Activated CD4-positive, CD25-positive, alpha-beta regulatory T cell treated with anti-CD3 and anti-CD28 coated beads, Interleukin-2, amount 50 U/mL, for 24 hours (primary cell): ENCODE results near the gene TRABD2A.

Experiments used
- ATAC-seq, 2 donors: fragments of 150-1000 bp; cut with Tn5 transposase; one replicate each; pipeline ENCODE4 v1.10.0; 2021; ENCODE audit warnings: mild to moderate bottlenecking in 1 of 2, moderate library complexity in 1 of 2

TRABD2A gene

GRCh38 chr2:84815146-84815545 lies 65.7 kb downstream of the TRABD2A start:
- ATAC-seq, result no peak

GRCh38 chr2:84811839-84812431 lies 68.9 kb downstream of the TRABD2A start:
- no peak for ATAC-seq

DNA sequence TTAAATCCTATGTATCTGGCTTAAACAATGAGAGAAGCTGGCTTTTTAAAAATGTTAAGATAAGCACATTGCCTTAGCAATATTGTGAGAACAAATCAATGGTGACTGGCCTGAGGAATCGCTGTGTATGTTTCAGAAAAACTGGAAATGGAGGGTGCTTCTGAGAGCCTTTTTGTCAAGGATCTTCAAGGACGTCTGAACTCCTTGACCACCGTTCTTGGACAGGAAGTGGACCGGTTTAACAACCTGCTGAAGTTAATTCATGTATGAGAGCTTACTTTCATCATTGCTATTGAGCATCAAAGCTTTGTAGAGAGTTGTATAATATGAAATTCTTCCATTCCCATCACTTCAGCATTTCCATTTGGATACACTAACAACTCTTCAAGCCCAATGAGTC lies 72.6 kb downstream of the TRABD2A start:
- no peak for ATAC-seq

- no peak for ATAC-seq
These were observed 73.8 kb downstream of the TRABD2A start for GRCh38 chr2:84807063-84807485.

DNA sequence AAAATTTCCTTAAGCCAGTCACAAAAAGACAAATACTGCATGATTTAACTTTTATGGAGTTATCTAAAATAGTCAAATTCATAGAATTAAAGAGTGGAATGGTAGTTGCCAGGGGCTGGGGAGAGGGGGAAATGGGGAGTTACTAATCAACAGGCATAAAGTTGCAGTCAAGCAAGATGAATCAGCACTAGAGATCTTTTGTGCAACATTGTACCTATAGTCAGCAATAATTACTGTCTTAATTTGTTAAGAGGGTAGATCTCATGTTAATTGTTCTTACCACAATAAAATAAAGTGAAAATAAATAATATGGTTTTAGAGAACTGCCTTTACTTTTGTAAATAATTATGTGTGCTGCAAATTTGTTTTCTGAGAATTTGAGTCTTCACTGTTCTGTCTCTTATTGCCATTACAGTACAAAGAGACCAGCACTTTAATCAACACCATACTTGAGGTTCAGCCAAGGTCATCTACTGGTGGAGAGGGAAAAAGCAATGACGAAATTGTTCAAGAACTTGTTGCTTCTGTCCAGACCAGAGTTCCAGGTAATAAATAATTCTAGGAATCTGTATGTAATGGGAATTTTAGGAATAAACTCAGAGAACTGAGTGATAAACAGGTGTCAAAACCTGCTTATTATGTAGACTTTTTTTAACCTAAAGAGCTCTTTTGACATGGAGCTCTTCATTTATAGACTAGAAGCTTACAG lies 75.5 kb downstream of the TRABD2A start:
- ATAC-seq, result no peak

- ATAC-seq, result no peak
These were observed 79.1 kb downstream of the TRABD2A start for GRCh38 chr2:84801811-84802210.

GRCh38 chr2:84800194-84800805 lies 80.6 kb downstream of the TRABD2A start:
- ATAC-seq, result peak in 1 of 2 donors; percentile 51

DNA sequence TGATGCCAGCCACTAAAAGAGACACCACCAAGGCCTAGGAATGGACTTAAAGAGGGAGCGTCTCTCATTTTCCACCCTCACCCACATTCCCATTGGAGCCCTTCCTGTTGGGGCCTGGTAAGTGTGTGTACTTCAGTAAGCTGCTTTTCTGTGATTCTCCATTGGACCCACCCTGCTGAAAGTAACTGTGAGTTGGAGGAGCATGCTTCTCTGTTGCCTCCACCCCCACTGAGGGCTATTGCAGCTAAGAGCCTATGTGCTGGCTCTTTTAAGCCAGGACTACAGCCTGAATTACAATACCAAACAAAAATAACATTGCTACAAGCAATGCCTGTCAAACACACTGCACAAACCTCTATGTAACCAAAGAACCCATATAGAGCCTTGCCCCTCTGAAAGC lies 81.1 kb downstream of the TRABD2A start:
- ATAC-seq, result no peak

DNA sequence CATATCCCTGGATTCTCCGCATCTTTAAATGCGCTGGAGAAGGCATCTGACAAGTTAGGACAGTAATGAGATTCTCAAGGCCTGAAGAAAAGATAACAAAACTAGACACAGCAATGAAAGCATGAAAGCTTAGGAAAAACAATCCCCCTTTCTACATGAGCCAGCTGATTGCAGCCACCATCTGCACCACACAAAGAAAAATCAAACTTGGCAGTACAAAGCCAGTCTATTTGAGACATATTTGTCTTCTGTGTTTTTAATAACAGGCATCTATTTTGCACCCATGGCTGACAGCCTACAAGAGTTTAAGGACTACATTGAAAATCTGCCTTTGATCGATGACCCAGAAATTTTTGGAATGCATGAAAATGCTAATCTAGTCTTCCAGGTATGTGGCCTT lies 83.6 kb downstream of the TRABD2A start:
- no peak for ATAC-seq

- ATAC-seq, result no peak
These were observed 84.1 kb downstream of the TRABD2A start for GRCh38 chr2:84796798-84797197.

DNA sequence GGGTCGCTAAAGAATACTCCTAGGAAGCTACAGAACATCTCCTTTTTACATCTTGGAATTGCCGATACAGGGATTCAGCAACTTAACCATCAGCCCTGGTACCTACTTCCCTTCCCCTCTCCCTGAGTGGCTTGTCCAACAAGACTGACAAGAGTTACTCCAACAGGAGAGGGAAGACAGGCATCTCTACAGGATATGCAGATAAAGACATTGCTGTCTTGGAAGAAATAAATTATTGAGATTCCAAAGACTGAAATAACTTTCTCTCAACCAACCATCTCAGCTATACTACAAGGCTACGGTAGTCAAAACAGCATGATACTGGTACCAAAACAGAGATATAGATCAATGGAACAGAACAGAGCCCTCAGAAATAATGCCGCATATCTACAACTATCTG lies 87.2 kb downstream of the TRABD2A start:
- ATAC-seq, result no peak

- no peak for ATAC-seq
These were observed 87.9 kb downstream of the TRABD2A start for GRCh38 chr2:84792856-84793522.

- ATAC-seq, result no peak
These were observed 92.4 kb downstream of the TRABD2A start for GRCh38 chr2:84788498-84788897.

- ATAC-seq, result no peak
These were observed 92.9 kb downstream of the TRABD2A start for GRCh38 chr2:84788027-84788426.

DNA sequence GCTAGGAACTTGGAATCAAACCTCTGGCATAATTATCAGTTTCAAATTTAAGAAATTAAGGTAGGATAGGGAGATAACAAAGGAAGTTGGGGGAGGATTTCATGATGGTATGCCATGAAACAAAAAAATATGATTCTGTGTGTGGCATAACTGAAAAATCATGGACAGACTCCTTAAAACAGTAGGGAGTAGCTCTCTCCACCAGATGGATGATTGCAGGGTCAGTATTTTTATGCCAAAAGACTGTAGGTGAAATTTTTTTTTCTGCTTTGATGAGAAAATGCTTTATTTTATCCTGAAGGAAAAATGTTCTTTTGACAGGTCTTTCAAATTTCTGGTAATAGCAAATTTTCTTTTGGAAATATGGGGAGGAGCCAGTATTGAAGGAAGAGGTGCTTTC lies 94.3 kb downstream of the TRABD2A start:
- ATAC-seq, result no peak

GRCh38 chr2:84785950-84786349 lies 94.9 kb downstream of the TRABD2A start:
- ATAC-seq, result no peak

GRCh38 chr2:84782717-84783442 lies 98.0 kb downstream of the TRABD2A start:
- peak; percentile 36 for ATAC-seq

- ATAC-seq, result peak; percentile 97 to 99
These were observed 98.8 kb downstream of the TRABD2A start for GRCh38 chr2:84781942-84782716.

GRCh38 chr2:84779781-84780180 lies 101.1 kb downstream of the TRABD2A start:
- no peak for ATAC-seq

GRCh38 chr2:84778911-84779690 lies 101.8 kb downstream of the TRABD2A start:
- ATAC-seq, result no peak

DNA sequence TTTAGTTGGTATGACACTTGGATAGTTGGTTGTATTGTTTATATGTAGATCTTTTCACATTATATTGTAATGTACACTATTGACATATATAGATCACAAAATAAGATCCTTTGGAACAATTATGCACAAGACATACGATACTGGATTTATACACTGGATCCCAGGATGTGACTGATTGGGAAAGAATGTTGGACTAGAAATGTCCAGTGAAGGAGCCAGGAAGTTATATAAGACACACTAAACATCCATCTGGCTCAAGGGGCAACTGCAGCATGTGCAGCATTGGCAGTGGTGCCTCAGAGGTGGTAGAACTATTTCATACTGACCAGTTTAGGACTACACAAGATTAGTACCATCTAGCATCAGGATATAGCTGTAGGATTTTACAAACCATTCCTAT lies 104.9 kb downstream of the TRABD2A start:
- no peak for ATAC-seq
